HCT116 (cell line): ENCODE measurements around the gene ITIH1. TPM values are rescaled to one million over a fixed set of nuclear protein-coding genes. Genes with fewer than 3 reads are reported as not detected.

Source experiments
- ATAC-seq: fragments of 200-7000 bp; cut with Tn5 transposase; 2 replicates; pipeline ENCODE4 v1.9.1; 2020; ENCODE audit warnings: mild to moderate bottlenecking, moderate library complexity
- BruUV-seq: library from RNA; stranded (reverse); fragments of 400-500 nt; replicated peaks from 2 replicates; lab custom pipeline; 2021; lab: Mats Ljungman, UMichigan
- CTCF ChIA-PET: fragments of 300-600 bp; sonication (Branson Sonifier 250); formaldehyde crosslinking; loops from one replicate; lab custom pipeline; 2021; ENCODE audit warnings: antibody characterized with exemption; lab: Charles Lee
- POLR2A ChIA-PET: fragments of 300-600, 350-600 bp; sonication (Branson Sonifier 250); formaldehyde crosslinking; loops from one replicate; lab custom pipeline; 2021; ENCODE audit warnings: antibody characterized with exemption; lab: Charles Lee
- RAD21 ChIA-PET, 2 experiments: fragments of 300-600 bp; sonication (Branson Sonifier 250); formaldehyde crosslinking; loops; one replicate each; lab custom pipeline; 2023; ENCODE audit warnings: low total read pairs in 2 of 2; ENCODE audit not compliant: uncharacterized antibody in 2 of 2, unreplicated experiment in 2 of 2, low non-redundant PET in 1 of 2; lab: Charles Lee
- DNase-seq: peaks from one replicate; pipeline ENCODE4 v3.0.0-alpha.2; 2010; ENCODE audit warnings: low read depth, low spot score
- H2AFZ ChIP-seq: fragments of 200-600 bp; shearing (Covaris generic), sonication (generic); 2 replicates; pipeline ENCODE4 v1.6.1; 2017; ENCODE audit warnings: low read depth, mixed run types, mixed read lengths, antibody characterized with exemption, low read length; ENCODE audit not compliant: poor library complexity, severe bottlenecking
- H3K27ac ChIP-seq: 2 replicates; pipeline ENCODE4 v1.5.1; 2012; ENCODE audit warnings: low read depth, low read length
- H3K27me3 ChIP-seq: fragments of 200-600 bp; sonication (generic); 2 replicates; pipeline ENCODE4 v1.6.1; 2016; ENCODE audit warnings: mixed run types, low read length, mixed read lengths; ENCODE audit not compliant: insufficient read depth
- H3K36me3 ChIP-seq, 2 experiments: fragments of 200-500 bp in 1 of 2; fragments of 200-600 bp in 1 of 2; sonication (Bioruptor generic) in 1 of 2; sonication (generic) in 1 of 2; 2 replicates each; pipeline versions ENCODE4 v1.5.1 to v1.6.1; 2014 to 2016; ENCODE audit warnings: low read length in 2 of 2, inconsistent platforms in 1 of 2, mixed read lengths in 1 of 2, mixed run types in 1 of 2; ENCODE audit not compliant: insufficient read depth in 2 of 2, control insufficient read depth in 1 of 2
- H3K4me1 ChIP-seq, 2 experiments: fragments of 200-600 bp in 1 of 2; sonication (generic) in 1 of 2; 2 replicates each; pipeline versions ENCODE4 v1.5.1 to v1.6.1; 2012 to 2017; ENCODE audit warnings: low read length in 2 of 2, inconsistent platforms in 1 of 2, mild to moderate bottlenecking in 1 of 2, mixed read lengths in 1 of 2, mixed run types in 1 of 2, moderate library complexity in 1 of 2; ENCODE audit not compliant: insufficient read depth in 2 of 2, control insufficient read depth in 1 of 2
- H3K4me2 ChIP-seq: fragments of 200-600 bp; sonication (generic); 2 replicates; pipeline ENCODE4 v1.6.1; 2017; ENCODE audit warnings: mixed run types, low read length, mixed read lengths
- H3K4me3 ChIP-seq, 2 experiments: fragments of 200-600 bp in 1 of 2; sonication (generic) in 1 of 2; replicated peaks in 1 of 2; 2 replicates each; pipeline ENCODE4 v1.5.1; 2011 to 2016; ENCODE audit warnings: low read length in 2 of 2, control low read depth in 1 of 2, low read depth in 1 of 2, mild to moderate bottlenecking in 1 of 2, mixed read lengths in 1 of 2, mixed run types in 1 of 2
- H3K79me2 ChIP-seq: fragments of 200-600 bp; sonication (generic); 2 replicates; pipeline ENCODE4 v1.6.1; 2017; ENCODE audit warnings: mild to moderate bottlenecking, mixed run types, low read length, moderate library complexity, mixed read lengths; ENCODE audit not compliant: insufficient read depth
- H3K9ac ChIP-seq: fragments of 200-600 bp; sonication (generic); 2 replicates; pipeline ENCODE4 v1.6.1; 2016; ENCODE audit warnings: low read length, mixed read lengths
- H3K9me2 ChIP-seq: fragments of 200-600 bp; sonication (generic), shearing (Covaris generic); 2 replicates; pipeline ENCODE4 v1.6.1; 2017; ENCODE audit warnings: mixed run types, mild to moderate bottlenecking, moderate library complexity; ENCODE audit not compliant: insufficient read depth
- H3K9me3 ChIP-seq, 2 experiments: fragments of 200-500 bp in 1 of 2; fragments of 200-600 bp in 1 of 2; sonication (Bioruptor generic) in 1 of 2; sonication (generic) in 1 of 2; 2 replicates each; pipeline ENCODE4 v1.6.1; 2014 to 2017; ENCODE audit warnings: low read length in 2 of 2, mixed read lengths in 2 of 2, inconsistent platforms in 1 of 2, low read depth in 1 of 2, mild to moderate bottlenecking in 1 of 2, mixed run types in 1 of 2, moderate library complexity in 1 of 2; ENCODE audit not compliant: control insufficient read depth in 1 of 2, insufficient read depth in 1 of 2
- H4K20me1 ChIP-seq: fragments of 200-600 bp; sonication (generic), shearing (Covaris generic); 2 replicates; pipeline ENCODE4 v1.6.1; 2017; ENCODE audit warnings: mixed run types, mild to moderate bottlenecking, moderate library complexity; ENCODE audit not compliant: insufficient read depth
- ATF3 ChIP-seq: IDR thresholded peaks from 2 replicates; pipeline ENCODE4 v1.6.1; 2012
- EZH2 ChIP-seq: fragments of 200-600 bp; sonication (generic); IDR thresholded peaks from 2 replicates; pipeline ENCODE4 v1.6.1; 2017; ENCODE audit warnings: antibody characterized with exemption, mixed run types
- EZH2phosphoT487 ChIP-seq: fragments of 200-600 bp; IDR thresholded peaks from 2 replicates; pipeline ENCODE4 v1.6.1; 2018; ENCODE audit warnings: antibody characterized with exemption, borderline replicate concordance
- POLR2AphosphoS5 ChIP-seq: IDR thresholded peaks from 2 replicates; pipeline ENCODE4 v1.6.1; 2011; ENCODE audit warnings: mild to moderate bottlenecking, low read depth, low read length, moderate library complexity
- REST ChIP-seq: IDR thresholded peaks from 2 replicates; pipeline ENCODE4 v1.6.1; 2012; ENCODE audit warnings: low read depth
- SRF ChIP-seq: IDR thresholded peaks from 2 replicates; pipeline ENCODE4 v1.6.1; 2012; ENCODE audit warnings: low read depth
- TCF7L2 ChIP-seq: IDR thresholded peaks from 2 replicates; pipeline ENCODE4 v1.7.0; 2011; ENCODE audit warnings: borderline replicate concordance, inconsistent platforms; ENCODE audit not compliant: insufficient read depth, insufficient read length; ENCODE audit errors: extremely low read depth
- ZBTB33 ChIP-seq: IDR thresholded peaks from 2 replicates; pipeline ENCODE4 v1.6.1; 2011; ENCODE audit warnings: mild to moderate bottlenecking, low read length, moderate library complexity; ENCODE audit not compliant: insufficient replicate concordance; ENCODE audit errors: extremely low read depth
- ZFX ChIP-seq: fragments of 450-650 bp; IDR thresholded peaks from 2 replicates; pipeline ENCODE4 v1.6.1; 2017
- ZNF274 ChIP-seq: fragments of 200-500 bp; sonication (Bioruptor generic); IDR thresholded peaks from 2 replicates; pipeline ENCODE4 v1.6.1; 2014; ENCODE audit warnings: mild to moderate bottlenecking, low read depth, low read length, inconsistent platforms
- intact Hi-C: fragments of 100-400 bp; cut with micrococcal nuclease; formaldehyde crosslinking; loops from 2 replicates; pipeline ENCODE4 v1.10.0; 2022
- total RNA-seq: library from RNA; stranded (reverse); gene quantifications from one replicate; pipeline ENCODE4 v1.2.1, GENCODE V29; 2021; ENCODE audit not compliant: unreplicated experiment

Gene ITIH1
- total RNA-seq, 1 experiment from 2014 or later = 0.37 TPM

GRCh38 chr3:52743152-52743551 lies 34.2 kb upstream of the ITIH1 start (continued):
- TF ChIP-seq ZBTB33 = no peak

- ChIA-PET CTCF (interaction anchor here (0.7 kb wide), 1 partner anchor 76 kb away, joined by 3 read pairs; no protein-coding TSS in a partner anchor), POLR2A (no interaction called here), RAD21 (no interaction called here)
- peaks cover 38 to 43% of the 10 kb centered on the region in 2 experiments for H3K36me3 ChIP-seq
- H2AFZ ChIP-seq = no peak overlapping the region
- TF ChIP-seq TCF7L2 = no peak
- no peak for TF ChIP-seq ZNF274
- no peak for TF ChIP-seq EZH2
- no peak for TF ChIP-seq POLR2AphosphoS5
- no peak for TF ChIP-seq ZFX
- no peak for TF ChIP-seq SRF
- no peak for TF ChIP-seq REST
- no peak for TF ChIP-seq EZH2phosphoT487
- TF ChIP-seq ATF3 = no peak
- no peak for TF ChIP-seq ZBTB33
- H3K9me3 ChIP-seq = no peaks in the 10 kb centered on the region
- no peaks in the 10 kb centered on the region for H3K4me1 ChIP-seq
- no peak overlapping the region for H3K4me3 ChIP-seq
- intact Hi-C loops = loop anchor here (2.0 to 5.0 kb wide), 4 partner anchors 77 to 314 kb away; no protein-coding TSS in a partner anchor
- H3K27me3 ChIP-seq = no peaks in the 10 kb centered on the region
- no peak overlapping the region for H3K4me2 ChIP-seq
- no peaks in the 10 kb centered on the region for H3K79me2 ChIP-seq
- no peak for ATAC-seq
- BruUV-seq = no TSS peak
- no peak for DNase-seq
- no peaks in the 10 kb centered on the region for H3K9me2 ChIP-seq
- H3K9ac ChIP-seq = no peak overlapping the region
- H3K27ac ChIP-seq = no peak overlapping the region
- no peaks in the 10 kb centered on the region; the same call in 1 of the 2 replicates for H4K20me1 ChIP-seq
Observed at GRCh38 chr3:52743721-52744120, 33.7 kb upstream of the ITIH1 start.
